ENCODE results near the gene PSMD1. TPM values are rescaled to one million over a fixed set of nuclear protein-coding genes. Genes with fewer than 3 reads are reported as not detected.

The PSMD1 gene
- total RNA-seq, 4 donors from 2014 or later: 47.9 to 79.3 (median 61.9) TPM

DNA sequence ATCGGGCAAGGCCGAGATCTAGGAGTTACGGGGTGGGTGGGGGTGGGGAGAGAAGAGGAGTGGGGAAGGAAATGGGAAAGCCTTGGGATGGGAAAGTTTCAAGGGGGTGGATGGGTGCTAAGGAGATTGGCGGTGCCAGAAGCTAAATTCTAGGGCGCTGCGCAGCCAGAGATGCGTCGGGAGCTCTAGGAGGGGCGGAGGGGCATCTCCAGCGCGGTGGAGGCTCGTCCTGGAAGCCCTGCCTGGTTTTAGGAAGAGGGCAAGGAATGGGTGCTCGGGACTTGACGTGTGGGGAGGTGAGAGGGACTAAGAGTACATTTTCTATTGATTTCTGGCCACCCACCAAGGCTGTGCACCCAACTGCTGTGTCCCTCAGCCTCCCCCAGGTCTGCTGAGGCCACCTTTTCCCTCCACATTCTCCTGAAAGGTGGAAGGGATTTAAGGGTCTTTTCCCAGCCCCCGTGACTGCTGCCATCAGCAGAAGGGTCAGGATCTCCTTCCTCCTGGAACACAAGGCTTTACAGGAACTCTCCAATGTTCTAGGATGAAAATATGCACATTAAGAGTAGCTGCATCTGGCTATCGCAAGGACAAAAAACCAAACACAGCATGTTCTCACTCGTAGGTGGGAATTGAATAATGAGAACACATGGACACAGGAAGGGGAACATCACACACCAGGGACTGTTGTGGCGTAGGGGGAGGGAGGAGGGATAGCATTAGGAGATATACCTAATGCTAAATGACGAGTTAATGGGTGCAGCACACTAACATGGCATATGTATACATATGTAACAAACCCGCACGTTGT lies 18.0 kb upstream of the PSMD1 start:
- H3K4me3 ChIP-seq: peak overlapping the region in 1 of 4 donors; percentile 39

DNA sequence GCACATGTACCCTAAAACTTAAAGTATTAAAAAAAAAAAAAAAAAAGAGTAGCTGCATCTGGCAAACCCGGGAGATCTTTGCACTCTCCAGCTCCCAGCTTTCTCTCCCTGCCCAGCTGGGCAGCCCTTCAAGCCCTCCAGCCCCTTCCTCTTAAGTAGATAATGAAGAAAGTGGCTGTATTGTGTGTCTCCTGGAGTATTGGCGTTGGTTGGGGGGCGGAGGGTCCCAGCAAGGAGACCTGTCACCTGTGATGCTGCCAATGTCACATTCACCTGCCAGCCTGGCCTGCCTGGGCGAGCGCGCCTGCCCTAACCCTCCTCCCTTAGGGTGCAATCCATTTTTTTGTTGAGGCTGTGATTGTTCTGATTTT lies 17.4 kb upstream of the PSMD1 start:
- Histone ChIP-seq H3K9me3 (no peaks in the 10 kb centered on the region), H3K27me3 (peaks cover 0 to 53% of the 10 kb centered on the region in 2 donors), H3K4me3 (no peak overlapping the region), H3K27ac (no peak overlapping the region), H3K36me3 (no peaks in the 10 kb centered on the region), H3K4me1 (peaks cover 0 to 15% (median 0%) of the 10 kb centered on the region in 4 donors)
- DNase-seq (ENCODE audit: low spot score in 2 of 2): no peak
- WGBS, 2 donors: 82 to 89% methylated on average over 6 of the region's 6 CpGs
- TF ChIP-seq EP300 (IDR thresholded peaks at IDR 0.05): no peak
- TF ChIP-seq, protein P1, sequence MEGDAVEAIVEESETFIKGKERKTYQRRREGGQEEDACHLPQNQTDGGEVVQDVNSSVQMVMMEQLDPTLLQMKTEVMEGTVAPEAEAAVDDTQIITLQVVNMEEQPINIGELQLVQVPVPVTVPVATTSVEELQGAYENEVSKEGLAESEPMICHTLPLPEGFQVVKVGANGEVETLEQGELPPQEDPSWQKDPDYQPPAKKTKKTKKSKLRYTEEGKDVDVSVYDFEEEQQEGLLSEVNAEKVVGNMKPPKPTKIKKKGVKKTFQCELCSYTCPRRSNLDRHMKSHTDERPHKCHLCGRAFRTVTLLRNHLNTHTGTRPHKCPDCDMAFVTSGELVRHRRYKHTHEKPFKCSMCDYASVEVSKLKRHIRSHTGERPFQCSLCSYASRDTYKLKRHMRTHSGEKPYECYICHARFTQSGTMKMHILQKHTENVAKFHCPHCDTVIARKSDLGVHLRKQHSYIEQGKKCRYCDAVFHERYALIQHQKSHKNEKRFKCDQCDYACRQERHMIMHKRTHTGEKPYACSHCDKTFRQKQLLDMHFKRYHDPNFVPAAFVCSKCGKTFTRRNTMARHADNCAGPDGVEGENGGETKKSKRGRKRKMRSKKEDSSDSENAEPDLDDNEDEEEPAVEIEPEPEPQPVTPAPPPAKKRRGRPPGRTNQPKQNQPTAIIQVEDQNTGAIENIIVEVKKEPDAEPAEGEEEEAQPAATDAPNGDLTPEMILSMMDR (IDR thresholded peaks at IDR 0.05): no peak
- TF ChIP-seq POLR2A (IDR thresholded peaks at IDR 0.05): no peak

More for the DNA sequence above, 18.0 kb upstream of the PSMD1 start:
- no peaks in the 10 kb centered on the region for H3K36me3 ChIP-seq
- no peaks in the 10 kb centered on the region for H3K9me3 ChIP-seq
- H3K4me1 ChIP-seq: peaks cover 0 to 15% (median 0%) of the 10 kb centered on the region in 4 donors
- no peak for DNase-seq (ENCODE audit: low spot score in 2 of 2)
- WGBS, 2 donors: 29 to 37% methylated on average over 21 of the region's 21 CpGs
- H3K27me3 ChIP-seq: peaks cover 0 to 53% of the 10 kb centered on the region in 2 donors
- TF ChIP-seq, protein P1 (IDR thresholded peaks at IDR 0.05): no peak
- TF ChIP-seq POLR2A (IDR thresholded peaks at IDR 0.05) (no peak), EP300 (IDR thresholded peaks at IDR 0.05) (no peak)
- H3K27ac ChIP-seq: no peak overlapping the region

DNA sequence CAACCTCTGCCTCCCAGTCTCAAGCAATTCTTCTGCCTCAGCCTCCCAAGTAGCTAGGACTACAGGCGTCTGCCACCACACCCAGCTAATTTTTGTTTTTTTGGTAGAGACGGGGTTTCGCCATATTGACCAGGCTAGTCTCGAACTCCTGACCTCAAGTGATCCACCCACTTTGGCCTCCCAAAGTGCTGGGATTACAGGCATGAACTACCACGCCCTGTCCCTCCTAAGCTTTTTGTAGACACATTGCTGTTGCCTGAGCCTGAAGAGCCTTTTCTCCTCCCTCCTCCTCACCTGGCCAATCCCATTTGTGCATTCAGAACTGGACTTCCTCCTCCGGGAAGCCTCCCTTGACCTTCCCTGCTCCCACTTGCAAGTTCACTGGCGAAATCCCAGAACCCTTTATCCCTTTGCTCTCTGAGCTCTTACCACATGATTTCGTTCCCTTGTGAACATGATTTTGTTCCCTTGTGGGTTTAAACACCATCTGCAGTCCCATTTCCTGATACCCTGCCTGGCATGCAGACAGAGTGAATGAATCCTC lies 16.8 kb upstream of the PSMD1 start:
- no peak overlapping the region for H3K4me3 ChIP-seq
- peaks cover 0 to 53% of the 10 kb centered on the region in 2 donors for H3K27me3 ChIP-seq
- 81 to 87% methylated on average over 8 of the region's 8 CpGs for WGBS, 2 donors
- peaks cover 0 to 15% (median 0%) of the 10 kb centered on the region in 4 donors for H3K4me1 ChIP-seq
- TF ChIP-seq, protein P1 (IDR thresholded peaks at IDR 0.05): no peak
- TF ChIP-seq POLR2A (IDR thresholded peaks at IDR 0.05): no peak
- no peak for TF ChIP-seq EP300 (IDR thresholded peaks at IDR 0.05)
- H3K27ac ChIP-seq: no peak overlapping the region
- H3K36me3 ChIP-seq: no peaks in the 10 kb centered on the region
- no peak for DNase-seq (ENCODE audit: low spot score in 2 of 2)
- no peaks in the 10 kb centered on the region for H3K9me3 ChIP-seq

DNA sequence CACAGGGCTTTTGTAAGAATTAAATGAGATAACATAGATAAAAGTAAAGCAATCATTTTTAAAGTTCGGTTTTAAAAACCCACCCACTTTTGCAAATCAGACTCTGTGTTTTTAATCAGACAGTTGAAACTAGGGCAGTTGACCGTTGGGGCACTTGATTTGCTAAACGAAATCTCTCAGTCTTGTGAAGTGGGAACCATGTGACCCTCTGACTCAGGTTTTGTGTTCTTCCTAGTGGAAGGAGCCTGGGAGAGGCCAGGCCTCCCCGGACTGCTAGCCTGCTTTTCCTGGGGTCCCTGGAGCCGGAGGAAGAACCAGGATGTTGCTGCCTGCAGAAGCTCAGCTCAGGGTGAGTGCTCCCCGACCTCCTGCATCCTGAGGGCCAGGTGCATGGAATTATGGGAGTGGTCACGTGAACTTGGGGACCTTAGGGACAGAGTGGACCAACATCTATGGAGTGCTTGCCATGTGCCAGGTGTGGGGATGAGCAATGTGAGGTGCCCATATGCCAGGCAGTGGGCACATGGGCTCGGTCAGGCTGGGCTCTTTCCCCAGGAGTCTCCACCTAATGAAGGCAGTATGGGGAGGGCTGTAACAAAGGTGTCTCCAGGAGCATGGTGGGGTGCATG lies 15.5 kb upstream of the PSMD1 start:
- Histone ChIP-seq H3K36me3 (no peaks in the 10 kb centered on the region), H3K27me3 (peaks cover 0 to 45% of the 10 kb centered on the region in 2 donors), H3K27ac (no peak overlapping the region), H3K4me3 (no peak overlapping the region), H3K9me3 (no peaks in the 10 kb centered on the region), H3K4me1 (peaks cover 0 to 15% (median 0%) of the 10 kb centered on the region in 4 donors)
- TF ChIP-seq, protein P1 (IDR thresholded peaks at IDR 0.05): no peak
- DNase-seq (ENCODE audit: low spot score in 2 of 2): no peak
- WGBS, 2 donors: 74 to 84% methylated on average over 8 of the region's 8 CpGs

DNA sequence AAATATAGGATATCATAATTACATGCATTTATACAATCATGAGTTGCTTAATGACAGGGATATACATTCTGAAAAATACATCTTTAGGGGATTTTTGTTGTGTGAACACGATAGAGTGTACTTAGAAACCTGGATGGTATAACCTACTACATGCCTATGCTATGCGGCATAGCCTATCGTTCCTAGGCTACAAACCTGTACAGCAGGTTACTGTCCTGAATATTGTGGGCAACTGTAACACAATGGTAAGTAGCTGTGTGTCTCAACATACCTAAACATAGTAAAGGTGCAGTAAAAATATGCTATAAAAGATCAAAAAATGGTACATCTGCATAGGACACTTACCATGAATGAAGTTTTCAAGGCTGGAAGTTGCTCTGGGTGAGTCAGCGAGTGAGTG lies 12.9 kb upstream of the PSMD1 start:
- Histone ChIP-seq H3K9me3 (no peaks in the 10 kb centered on the region), H3K36me3 (no peaks in the 10 kb centered on the region), H3K27me3 (peaks cover 0 to 27% of the 10 kb centered on the region in 2 donors), H3K4me1 (peaks cover 0 to 28% (median 3%) of the 10 kb centered on the region in 4 donors), H3K4me3 (no peak overlapping the region), H3K27ac (no peak overlapping the region)
- TF ChIP-seq EP300 (IDR thresholded peaks at IDR 0.05) (no peak), POLR2A (IDR thresholded peaks at IDR 0.05) (no peak)
- TF ChIP-seq, protein P1 (IDR thresholded peaks at IDR 0.05): no peak
- no peak for DNase-seq (ENCODE audit: low spot score in 2 of 2)
- WGBS, 2 donors: 91 to 98% methylated on average over 4 of the region's 4 CpGs
